Measurements from ENCODE around the gene TUT1.

The TUT1 gene, protein sequence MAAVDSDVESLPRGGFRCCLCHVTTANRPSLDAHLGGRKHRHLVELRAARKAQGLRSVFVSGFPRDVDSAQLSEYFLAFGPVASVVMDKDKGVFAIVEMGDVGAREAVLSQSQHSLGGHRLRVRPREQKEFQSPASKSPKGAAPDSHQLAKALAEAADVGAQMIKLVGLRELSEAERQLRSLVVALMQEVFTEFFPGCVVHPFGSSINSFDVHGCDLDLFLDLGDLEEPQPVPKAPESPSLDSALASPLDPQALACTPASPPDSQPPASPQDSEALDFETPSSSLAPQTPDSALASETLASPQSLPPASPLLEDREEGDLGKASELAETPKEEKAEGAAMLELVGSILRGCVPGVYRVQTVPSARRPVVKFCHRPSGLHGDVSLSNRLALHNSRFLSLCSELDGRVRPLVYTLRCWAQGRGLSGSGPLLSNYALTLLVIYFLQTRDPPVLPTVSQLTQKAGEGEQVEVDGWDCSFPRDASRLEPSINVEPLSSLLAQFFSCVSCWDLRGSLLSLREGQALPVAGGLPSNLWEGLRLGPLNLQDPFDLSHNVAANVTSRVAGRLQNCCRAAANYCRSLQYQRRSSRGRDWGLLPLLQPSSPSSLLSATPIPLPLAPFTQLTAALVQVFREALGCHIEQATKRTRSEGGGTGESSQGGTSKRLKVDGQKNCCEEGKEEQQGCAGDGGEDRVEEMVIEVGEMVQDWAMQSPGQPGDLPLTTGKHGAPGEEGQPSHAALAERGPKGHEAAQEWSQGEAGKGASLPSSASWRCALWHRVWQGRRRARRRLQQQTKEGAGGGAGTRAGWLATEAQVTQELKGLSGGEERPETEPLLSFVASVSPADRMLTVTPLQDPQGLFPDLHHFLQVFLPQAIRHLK

DNA sequence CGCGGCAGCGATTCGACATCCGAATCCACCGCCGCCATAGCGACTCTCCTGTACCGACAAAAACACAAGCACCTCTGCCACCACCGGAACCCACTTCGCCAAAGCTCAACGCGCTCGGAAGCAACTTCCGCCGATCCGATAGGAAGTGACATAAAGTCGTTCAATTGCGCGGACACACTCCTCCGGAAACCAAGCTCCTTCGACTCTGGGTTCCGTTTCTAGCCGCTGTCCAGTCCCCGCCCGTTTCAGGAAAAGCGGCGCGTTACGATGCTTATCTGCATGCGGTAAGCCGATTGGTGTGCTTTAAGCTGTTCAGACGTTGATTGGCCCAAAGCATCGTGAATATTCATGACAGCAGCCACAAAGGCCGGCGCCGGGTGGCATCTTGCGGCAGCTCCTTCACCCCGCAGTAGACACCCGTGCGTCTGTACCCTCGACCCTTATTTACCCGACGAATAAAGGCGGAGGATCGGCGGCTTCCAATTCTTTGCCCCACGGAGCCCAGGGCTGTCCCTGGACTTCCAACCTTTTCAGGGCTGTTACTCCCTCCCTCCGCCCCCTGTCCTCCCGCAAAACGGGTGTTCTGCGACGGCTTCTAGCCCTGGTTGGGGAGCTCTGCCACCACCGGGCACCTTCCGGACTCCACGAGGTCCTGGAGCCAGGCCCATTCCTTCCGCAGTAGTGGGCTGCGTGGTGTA, at the start of gene TUT1:
TSS of gene TUT1 (minus strand) at position 76 of the 698 bp plus-strand sequence. CDS start at position 38, 38 bp downstream.
- DNase-seq (ENCODE audit: low spot score) = peak; percentile 95
- TF ChIP-seq CTCF (IDR thresholded peaks at IDR 0.05; ENCODE audit: poor library complexity, severe bottlenecking) = peak; percentile 18
- Histone ChIP-seq H3K36me3 (ENCODE audit: low read depth) (peaks cover 69% of the 10 kb centered on the region), H3K4me3 (ENCODE audit: severe bottlenecking) (peak within 1 kb of the TSS; percentile 58), H3K27me3 (ENCODE audit: insufficient read depth, poor library complexity, severe bottlenecking) (no peaks in the 10 kb centered on the region), H3K4me1 (ENCODE audit: insufficient read depth, poor library complexity, severe bottlenecking) (peaks cover 4% of the 10 kb centered on the region), H3K27ac (ENCODE audit: poor library complexity, severe bottlenecking) (peak within 1 kb of the TSS; percentile 63), H3K9me3 (ENCODE audit: severe bottlenecking) (no peaks in the 10 kb centered on the region)
- peak; percentile 94 for ATAC-seq (ENCODE audit: low read depth)

- Histone ChIP-seq H3K27ac (ENCODE audit: poor library complexity, severe bottlenecking) (no peak overlapping the region), H3K4me1 (ENCODE audit: insufficient read depth, poor library complexity, severe bottlenecking) (no peaks in the 10 kb centered on the region), H3K9me3 (ENCODE audit: severe bottlenecking) (no peaks in the 10 kb centered on the region), H3K36me3 (ENCODE audit: low read depth) (peaks cover 100% of the 10 kb centered on the region), H3K27me3 (ENCODE audit: insufficient read depth, poor library complexity, severe bottlenecking) (no peaks in the 10 kb centered on the region), H3K4me3 (ENCODE audit: severe bottlenecking) (no peak overlapping the region)
- ATAC-seq (ENCODE audit: low read depth) = no peak
- no peak for DNase-seq (ENCODE audit: low spot score)
- TF ChIP-seq CTCF (IDR thresholded peaks at IDR 0.05; ENCODE audit: poor library complexity, severe bottlenecking) = no peak
Observed at GRCh38 chr11:62632492-62632891, 41.2 kb upstream of the TUT1 start.

DNA sequence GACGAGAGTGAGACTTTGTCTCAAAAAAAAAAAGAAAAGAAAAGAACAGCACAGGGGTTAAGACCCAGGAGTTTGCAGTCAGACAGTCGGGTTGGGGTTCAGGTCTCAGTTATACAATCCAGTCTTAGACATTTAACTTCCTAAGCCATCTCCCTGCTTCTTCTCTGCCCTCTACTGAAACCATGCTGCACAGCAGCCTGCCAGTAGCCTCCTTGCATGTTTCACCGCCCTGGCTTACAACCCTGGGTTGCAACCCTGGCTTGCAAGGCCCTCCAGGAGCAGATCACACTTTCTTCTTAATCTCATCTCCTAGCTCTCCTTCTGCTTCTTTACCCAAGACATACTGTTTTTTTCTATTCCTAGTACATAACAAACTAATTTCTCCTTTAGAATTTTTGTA, 36.4 kb upstream of the TUT1 start:
- no peak for DNase-seq (ENCODE audit: low spot score)
- no peaks in the 10 kb centered on the region for H3K27me3 ChIP-seq (ENCODE audit: insufficient read depth, poor library complexity, severe bottlenecking)
- H3K9me3 ChIP-seq (ENCODE audit: severe bottlenecking) = no peaks in the 10 kb centered on the region
- no peak overlapping the region for H3K27ac ChIP-seq (ENCODE audit: poor library complexity, severe bottlenecking)
- peaks cover 72% of the 10 kb centered on the region for H3K36me3 ChIP-seq (ENCODE audit: low read depth)
- no peaks in the 10 kb centered on the region for H3K4me1 ChIP-seq (ENCODE audit: insufficient read depth, poor library complexity, severe bottlenecking)
- ATAC-seq (ENCODE audit: low read depth) = peak; percentile 48; the same call in 2 of the 3 replicates
- peak; percentile 16 for TF ChIP-seq CTCF (IDR thresholded peaks at IDR 0.05; ENCODE audit: poor library complexity, severe bottlenecking)
- no peak overlapping the region for H3K4me3 ChIP-seq (ENCODE audit: severe bottlenecking)

DNA sequence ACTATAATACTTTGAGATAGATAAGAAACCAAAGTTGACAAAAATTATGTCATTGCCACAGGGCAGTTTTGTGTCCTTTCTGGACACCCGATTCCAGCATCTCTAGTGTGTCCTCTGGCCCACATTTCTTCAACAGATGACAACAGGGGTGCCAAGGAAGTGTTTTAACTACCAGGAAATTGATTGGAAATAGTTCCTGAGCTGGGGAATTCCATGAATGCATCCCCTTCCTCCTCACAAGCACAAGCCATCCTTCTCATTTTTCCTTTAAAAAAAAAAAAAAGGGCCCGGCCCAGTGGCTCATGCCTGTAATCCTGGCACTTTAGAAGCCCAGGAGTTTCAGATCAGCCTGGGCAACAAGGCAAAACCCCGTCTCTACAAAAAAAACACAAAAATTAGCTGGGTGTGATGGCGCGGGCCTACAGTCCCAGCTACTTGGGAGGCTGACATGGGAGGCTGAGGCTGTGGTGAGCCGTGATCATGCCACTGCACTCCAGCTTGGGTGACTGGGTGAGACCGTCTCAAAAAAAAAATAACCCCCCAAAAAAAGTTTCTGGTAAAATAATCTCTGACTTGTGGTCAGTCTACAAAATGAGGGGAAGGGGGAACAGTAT, 31.3 kb upstream of the TUT1 start:
- Histone ChIP-seq H3K36me3 (ENCODE audit: low read depth) (peaks cover 26% of the 10 kb centered on the region), H3K27me3 (ENCODE audit: insufficient read depth, poor library complexity, severe bottlenecking) (no peaks in the 10 kb centered on the region), H3K27ac (ENCODE audit: poor library complexity, severe bottlenecking) (peak overlapping the region; percentile 84), H3K9me3 (ENCODE audit: severe bottlenecking) (no peaks in the 10 kb centered on the region), H3K4me3 (ENCODE audit: severe bottlenecking) (no peak overlapping the region), H3K4me1 (ENCODE audit: insufficient read depth, poor library complexity, severe bottlenecking) (peaks cover 16% of the 10 kb centered on the region)
- no peak for TF ChIP-seq CTCF (IDR thresholded peaks at IDR 0.05; ENCODE audit: poor library complexity, severe bottlenecking)
- DNase-seq (ENCODE audit: low spot score) (no peak), ATAC-seq (ENCODE audit: low read depth) (no peak)
